ENCODE data around the gene MAL.

The MAL gene

GRCh38 chr2:95041060-95041823 is 15.7 kb downstream of the MAL start:
- TF ChIP-seq CSRNP3 (CRISPR knock-in tag; IDR thresholded peaks at IDR 0.05) (no peak), CSDC2 (CRISPR knock-in tag; IDR thresholded peaks at IDR 0.05) (no peak), ZFP3 (CRISPR knock-in tag; IDR thresholded peaks at IDR 0.05) (no peak), ZC3H10 (CRISPR knock-in tag; IDR thresholded peaks at IDR 0.05) (no peak), ZNF70 (CRISPR knock-in tag; IDR thresholded peaks at IDR 0.05) (no peak), ZNF8 (CRISPR knock-in tag; IDR thresholded peaks at IDR 0.05) (no peak), PPARA (CRISPR knock-in tag; IDR thresholded peaks at IDR 0.05; ENCODE audit: borderline replicate concordance) (no peak), CREB5 (CRISPR knock-in tag; IDR thresholded peaks at IDR 0.05; ENCODE audit: low read depth) (no peak), ARNTL (CRISPR knock-in tag; IDR thresholded peaks at IDR 0.05; ENCODE audit: borderline replicate concordance, low read depth) (no peak), BACH2 (CRISPR knock-in tag; IDR thresholded peaks at IDR 0.05; ENCODE audit: borderline replicate concordance) (no peak), ZFP30 (CRISPR knock-in tag; IDR thresholded peaks at IDR 0.05) (no peak), TOX (CRISPR knock-in tag; IDR thresholded peaks at IDR 0.05; ENCODE audit: borderline replicate concordance) (no peak), ISL1 (CRISPR knock-in tag; IDR thresholded peaks at IDR 0.05) (no peak), TSHZ2 (CRISPR knock-in tag; IDR thresholded peaks at IDR 0.05) (no peak)
- ATAC-seq: no peak

- ATAC-seq: no peak
- TF ChIP-seq ISL1 (CRISPR knock-in tag; IDR thresholded peaks at IDR 0.05) (no peak), RARB (CRISPR knock-in tag; IDR thresholded peaks at IDR 0.05) (no peak), ZNF8 (CRISPR knock-in tag; IDR thresholded peaks at IDR 0.05) (no peak), ZFP3 (CRISPR knock-in tag; IDR thresholded peaks at IDR 0.05) (no peak), ZFP30 (CRISPR knock-in tag; IDR thresholded peaks at IDR 0.05) (no peak), PATZ1 (CRISPR knock-in tag; IDR thresholded peaks at IDR 0.05; ENCODE audit: borderline replicate concordance) (no peak), GLIS3 (CRISPR knock-in tag; IDR thresholded peaks at IDR 0.05) (no peak), TSHZ2 (CRISPR knock-in tag; IDR thresholded peaks at IDR 0.05) (no peak), OSR1 (CRISPR knock-in tag; IDR thresholded peaks at IDR 0.05) (no peak)
These were observed 16.4 kb downstream of the MAL start for GRCh38 chr2:95041824-95042442.
